IMR-90 (cell line): ENCODE data around the gene ATRN. TPM values are rescaled to one million over a fixed set of nuclear protein-coding genes. Genes with fewer than 3 reads are reported as not detected.

Experiments
- ATAC-seq: fragments of 200-7000 bp; cut with Tn5 transposase; 2 replicates; pipeline ENCODE4 v1.9.1; 2020; ENCODE audit warnings: low read depth, mild to moderate bottlenecking, moderate library complexity
- BruUV-seq: library from RNA; stranded (reverse); fragments of 400-500 nt; replicated peaks from 2 replicates; lab custom pipeline; 2021; lab: Mats Ljungman, UMichigan
- CTCF ChIA-PET: fragments of 300-600 bp; formaldehyde crosslinking; extraction: SDS; loops from one replicate; lab custom pipeline; 2021; ENCODE audit warnings: antibody characterized with exemption; lab: Yijun Ruan, JAX
- POLR2A ChIA-PET: fragments of 300-600 bp; sonication (Branson Sonifier 250); formaldehyde crosslinking; loops from one replicate; lab custom pipeline; 2022; ENCODE audit warnings: antibody characterized with exemption; ENCODE audit not compliant: unreplicated experiment; lab: Charles Lee
- DNase-seq: peaks from one replicate; pipeline ENCODE4 v3.0.0; 2013
- H2AFZ ChIP-seq: replicated peaks from 2 replicates; pipeline ENCODE3; 2013; ENCODE audit warnings: low read length, mild to moderate bottlenecking; ENCODE audit not compliant: poor library complexity
- H2AK5ac ChIP-seq: 2 replicates; pipeline ENCODE4 v1.6.1; 2013; ENCODE audit warnings: low read depth, low read length, inconsistent platforms
- H2AK9ac ChIP-seq: replicated peaks from 2 replicates; pipeline ENCODE3; 2013; ENCODE audit warnings: mild to moderate bottlenecking, low read depth, low read length, moderate library complexity; ENCODE audit not compliant: poor library complexity
- H2BK120ac ChIP-seq: 2 replicates; pipeline ENCODE4 v1.6.1; 2013; ENCODE audit warnings: low read depth, low read length, inconsistent platforms
- H2BK15ac ChIP-seq: 3 replicates; pipeline ENCODE4 v1.6.1; 2013; ENCODE audit warnings: low read depth, low read length, inconsistent platforms
- H2BK20ac ChIP-seq: 2 replicates; pipeline ENCODE4 v1.6.1; 2013; ENCODE audit warnings: low read depth, mild to moderate bottlenecking, inconsistent platforms, low read length, moderate library complexity
- H2BK5ac ChIP-seq: 2 replicates; pipeline ENCODE4 v1.6.1; 2013; ENCODE audit warnings: mild to moderate bottlenecking, low read depth, low read length, inconsistent platforms; ENCODE audit not compliant: poor library complexity, severe bottlenecking
- H3K14ac ChIP-seq: replicated peaks from 2 replicates; pipeline ENCODE4 v1.6.1; 2013; ENCODE audit warnings: low read depth, low read length, inconsistent platforms
- H3K18ac ChIP-seq: 2 replicates; pipeline ENCODE4 v1.6.1; 2013; ENCODE audit warnings: low read depth, low read length, control low read depth
- H3K23ac ChIP-seq: 2 replicates; pipeline ENCODE4 v1.6.1; 2013; ENCODE audit warnings: low read depth, low read length, inconsistent platforms
- H3K27ac ChIP-seq: 2 replicates; pipeline ENCODE4 v1.5.1; 2013; ENCODE audit warnings: mild to moderate bottlenecking, control low read depth, low read length; ENCODE audit not compliant: insufficient read depth
- H3K27me3 ChIP-seq: 2 replicates; pipeline ENCODE4 v1.6.1; 2013; ENCODE audit warnings: low read length; ENCODE audit not compliant: control insufficient read depth, insufficient read depth
- H3K36me3 ChIP-seq: 2 replicates; pipeline ENCODE4 v1.6.1; 2013; ENCODE audit warnings: low read length, mixed read lengths; ENCODE audit not compliant: control insufficient read depth, insufficient read depth
- H3K4ac ChIP-seq: 2 replicates; pipeline ENCODE4 v1.6.1; 2013; ENCODE audit warnings: low read depth, low read length, inconsistent platforms
- H3K4me1 ChIP-seq: 2 replicates; pipeline ENCODE4 v1.6.1; 2013; ENCODE audit warnings: low read length, mixed read lengths; ENCODE audit not compliant: control insufficient read depth, insufficient read depth
- H3K4me2 ChIP-seq: 2 replicates; pipeline ENCODE4 v1.6.1; 2013; ENCODE audit warnings: low read depth, mild to moderate bottlenecking, control low read depth, low read length, moderate library complexity
- H3K4me3 ChIP-seq: 2 replicates; pipeline ENCODE4 v1.5.1; 2013; ENCODE audit warnings: low read depth, mild to moderate bottlenecking, control low read depth, low read length, moderate library complexity; ENCODE audit not compliant: insufficient read depth
- H3K56ac ChIP-seq: 2 replicates; pipeline ENCODE4 v1.6.1; 2013; ENCODE audit warnings: low read length, inconsistent platforms; ENCODE audit not compliant: insufficient read depth; ENCODE audit errors: extremely low read depth
- H3K79me1 ChIP-seq, 2 experiments: 2 replicates each; pipeline ENCODE4 v1.6.1; 2013; ENCODE audit warnings: low read length in 2 of 2, inconsistent platforms in 1 of 2, low read depth in 1 of 2
- H3K9ac ChIP-seq: 2 replicates; pipeline ENCODE4 v1.6.1; 2013; ENCODE audit warnings: low read depth, low read length, control low read depth
- H3K9me1 ChIP-seq: 2 replicates; pipeline ENCODE4 v1.6.1; 2013; ENCODE audit warnings: low read length, inconsistent platforms; ENCODE audit not compliant: insufficient read depth
- H3K9me3 ChIP-seq: 2 replicates; pipeline ENCODE4 v1.6.1; 2013; ENCODE audit warnings: low read length; ENCODE audit not compliant: control insufficient read depth, insufficient read depth
- H4K20me1 ChIP-seq: 2 replicates; pipeline ENCODE4 v1.6.1; 2013; ENCODE audit warnings: low read length, inconsistent platforms; ENCODE audit not compliant: insufficient read depth
- H4K5ac ChIP-seq: 2 replicates; pipeline ENCODE4 v1.6.1; 2013; ENCODE audit warnings: mild to moderate bottlenecking, low read depth, low read length, control low read depth
- H4K8ac ChIP-seq, 2 experiments: 2 replicates each; pipeline ENCODE4 v1.6.1; 2013; ENCODE audit warnings: low read depth in 2 of 2, low read length in 2 of 2, control low read depth in 1 of 2, inconsistent platforms in 1 of 2
- H4K91ac ChIP-seq: 2 replicates; pipeline ENCODE4 v1.6.1; 2013; ENCODE audit warnings: low read depth, low read length, inconsistent platforms; ENCODE audit not compliant: insufficient read depth
- BHLHE40 ChIP-seq: fragments of 150-350 bp; IDR thresholded peaks from 2 replicates; pipeline ENCODE4 v1.6.1; 2016; ENCODE audit warnings: mild to moderate bottlenecking, low read depth, low read length
- CEBPB ChIP-seq: IDR thresholded peaks from 2 replicates; pipeline ENCODE4 v1.6.1; 2012; ENCODE audit warnings: low read depth, low read length, improper control_type of control experiment
- CHD1 ChIP-seq: IDR thresholded peaks from 2 replicates; pipeline ENCODE4 v1.6.1; 2012; ENCODE audit warnings: low read depth, low read length, improper control_type of control experiment
- FOS ChIP-seq: fragments of 150-350 bp; IDR thresholded peaks from 2 replicates; pipeline ENCODE4 v1.6.1; 2016; ENCODE audit warnings: low read depth, low read length
- MAFK ChIP-seq: IDR thresholded peaks from 2 replicates; pipeline ENCODE4 v1.6.1; 2012; ENCODE audit warnings: low read depth, low read length, improper control_type of control experiment
- MAZ ChIP-seq: IDR thresholded peaks from 2 replicates; pipeline ENCODE4 v1.6.1; 2012; ENCODE audit warnings: low read depth, mild to moderate bottlenecking, low read length, improper control_type of control experiment, moderate library complexity, borderline replicate concordance
- NFE2L2 ChIP-seq: fragments of 150-350 bp; IDR thresholded peaks from 2 replicates; pipeline ENCODE4 v1.6.1; 2016; ENCODE audit warnings: low read depth, mild to moderate bottlenecking, low read length
- RAD21 ChIP-seq: IDR thresholded peaks from 2 replicates; pipeline ENCODE4 v1.6.1; 2012; ENCODE audit warnings: low read length, improper control_type of control experiment
- RCOR1 ChIP-seq: IDR thresholded peaks from 2 replicates; pipeline ENCODE4 v1.6.1; 2012; ENCODE audit warnings: mild to moderate bottlenecking, low read length, improper control_type of control experiment; ENCODE audit not compliant: insufficient replicate concordance
- RFX5 ChIP-seq: IDR thresholded peaks from 2 replicates; pipeline ENCODE4 v1.8.0; 2012; ENCODE audit warnings: low read depth, mild to moderate bottlenecking, low read length, moderate library complexity
- SMC3 ChIP-seq: fragments of 150-350 bp; IDR thresholded peaks from 2 replicates; pipeline ENCODE4 v1.6.1; 2016; ENCODE audit warnings: low read depth, mild to moderate bottlenecking, antibody characterized with exemption, low read length, moderate library complexity
- WGBS, 2 experiments: methylation state at CpG; one replicate each; pipeline versions ENCODE4 v1.1.5 to v1.1.7; 2013; ENCODE audit warnings: missing lambda C conversion rate in 2 of 2; ENCODE audit not compliant: insufficient read length in 1 of 2; ENCODE audit errors: extremely low coverage in 2 of 2; 5-methylcytosine and 5-hydroxymethylcytosine counted together
- dilution Hi-C: fragments of 300-500 bp; cut with HindIII; formaldehyde crosslinking; loops from one replicate; pipeline ENCODE4 v1.14.3; 2018; ENCODE audit warnings: low sequenced_read_pairs; ENCODE audit not compliant: unreplicated experiment
- in situ Hi-C: fragments of 300-500 bp; cut with MboI; formaldehyde crosslinking; loops from 3 replicates; pipeline ENCODE4 v1.14.3; 2019; ENCODE audit warnings: low sequenced_read_pairs, inconsistent platforms, mixed read lengths
- intact Hi-C: fragments of 100-400 bp; cut with micrococcal nuclease; formaldehyde crosslinking; loops from 2 replicates; pipeline ENCODE4 v1.10.0; 2022
- polyA plus RNA-seq, 3 experiments: library from polyadenylated mRNA; depleted of rRNA; stranded (reverse); fragments of >200 nt; gene quantifications; 2 replicates each; pipeline ENCODE4 v1.2.3, GENCODE V29; 2012; ENCODE audit warnings: low replicate concordance in 1 of 3
- total RNA-seq: library from RNA; depleted of rRNA; stranded (reverse); fragments of >200 nt; gene quantifications from 2 replicates; pipeline ENCODE4 v1.2.3, GENCODE V29; 2012
- TF ChIP-seq, protein P1 (sequence below): conservative IDR thresholded peaks from 2 replicates; pipeline ENCODE4 v1.5.1; 2012; ENCODE audit warnings: mild to moderate bottlenecking, low read depth, low read length, improper control_type of control experiment
- TF ChIP-seq, protein P2 (sequence below): fragments of 150-350 bp; IDR thresholded peaks from 2 replicates; pipeline ENCODE4 v1.6.1; 2017; ENCODE audit warnings: mild to moderate bottlenecking, antibody characterized with exemption, low read length, low read depth
- TF ChIP-seq, protein P3 (sequence below): fragments of 150-350 bp; IDR thresholded peaks from 2 replicates; pipeline ENCODE4 v1.6.1; 2016; ENCODE audit warnings: low read depth, mild to moderate bottlenecking, low read length, moderate library complexity, borderline replicate concordance

Gene ATRN
- total and polyA plus RNA-seq, 2 of the 4 experiments (the other 2 are of a cell fraction), result 32.3 to 46.2 TPM

DNA sequence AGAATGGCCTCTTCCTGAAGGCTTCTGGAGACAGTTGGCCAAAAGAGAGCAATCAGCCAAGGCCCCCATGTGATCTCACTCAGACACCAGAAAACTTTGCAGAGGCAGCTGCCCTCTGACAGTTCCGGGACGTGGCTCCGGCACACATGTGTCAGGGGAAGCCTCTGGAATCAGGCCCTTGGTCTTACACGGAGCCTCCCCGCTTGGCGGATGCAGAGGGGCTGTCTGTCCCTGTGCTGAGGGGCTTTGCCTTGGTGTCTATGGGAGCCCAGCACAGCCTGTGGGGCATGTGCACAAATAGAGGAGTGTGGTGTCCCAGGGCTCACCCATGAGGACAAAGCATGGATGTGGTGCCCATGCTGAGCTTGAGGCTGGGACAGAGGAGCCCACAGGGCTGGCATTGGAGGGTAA is 227.8 kb downstream of the ATRN start:
- WGBS, 2 experiments, result no CpG with 5 or more reads among the region's 6 CpGs
- in situ Hi-C loops, result no loop called here

More for the DNA sequence above, 227.8 kb downstream of the ATRN start:
- Histone ChIP-seq H3K27ac (no peak overlapping the region), H3K56ac (no peak overlapping the region), H3K9me3 (peaks cover 4% of the 10 kb centered on the region; the same call in 1 of the 2 replicates), H2BK5ac (no peak overlapping the region), H3K23ac (no peak overlapping the region), H2AK9ac (no peak overlapping the region), H3K9ac (no peak overlapping the region), H3K4me3 (no peak overlapping the region), H3K27me3 (peaks cover 38% of the 10 kb centered on the region; the same call in 1 of the 2 replicates), H2BK120ac (no peak overlapping the region), H3K4me1 (no peaks in the 10 kb centered on the region), H4K5ac (no peak overlapping the region), H2AK5ac (no peak overlapping the region), H3K9me1 (no peaks in the 10 kb centered on the region), H3K14ac (no peak overlapping the region), H4K8ac (no peak overlapping the region), H4K91ac (no peak overlapping the region), H3K4me2 (no peak overlapping the region), H4K20me1 (no peaks in the 10 kb centered on the region), H2BK20ac (no peak overlapping the region), H2AFZ (peak overlapping the region; percentile 24), H3K18ac (no peak overlapping the region), H2BK15ac (no peak overlapping the region), H3K79me1 (no peaks in the 10 kb centered on the region), H3K36me3 (no peaks in the 10 kb centered on the region), H3K4ac (no peak overlapping the region)
- DNase-seq (no peak), ATAC-seq (no peak)
- ChIA-PET CTCF (no interaction called here), POLR2A (no interaction called here)
- no TSS peak for BruUV-seq
- intact Hi-C loops, result no loop called here
- dilution Hi-C loops, result no loop called here
- no peak for TF ChIP-seq MAZ
- TF ChIP-seq, protein P1, sequence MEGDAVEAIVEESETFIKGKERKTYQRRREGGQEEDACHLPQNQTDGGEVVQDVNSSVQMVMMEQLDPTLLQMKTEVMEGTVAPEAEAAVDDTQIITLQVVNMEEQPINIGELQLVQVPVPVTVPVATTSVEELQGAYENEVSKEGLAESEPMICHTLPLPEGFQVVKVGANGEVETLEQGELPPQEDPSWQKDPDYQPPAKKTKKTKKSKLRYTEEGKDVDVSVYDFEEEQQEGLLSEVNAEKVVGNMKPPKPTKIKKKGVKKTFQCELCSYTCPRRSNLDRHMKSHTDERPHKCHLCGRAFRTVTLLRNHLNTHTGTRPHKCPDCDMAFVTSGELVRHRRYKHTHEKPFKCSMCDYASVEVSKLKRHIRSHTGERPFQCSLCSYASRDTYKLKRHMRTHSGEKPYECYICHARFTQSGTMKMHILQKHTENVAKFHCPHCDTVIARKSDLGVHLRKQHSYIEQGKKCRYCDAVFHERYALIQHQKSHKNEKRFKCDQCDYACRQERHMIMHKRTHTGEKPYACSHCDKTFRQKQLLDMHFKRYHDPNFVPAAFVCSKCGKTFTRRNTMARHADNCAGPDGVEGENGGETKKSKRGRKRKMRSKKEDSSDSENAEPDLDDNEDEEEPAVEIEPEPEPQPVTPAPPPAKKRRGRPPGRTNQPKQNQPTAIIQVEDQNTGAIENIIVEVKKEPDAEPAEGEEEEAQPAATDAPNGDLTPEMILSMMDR, result no peak
- TF ChIP-seq BHLHE40, result no peak
- TF ChIP-seq CEBPB, result no peak
- no peak for TF ChIP-seq RAD21
- TF ChIP-seq, protein P2, sequence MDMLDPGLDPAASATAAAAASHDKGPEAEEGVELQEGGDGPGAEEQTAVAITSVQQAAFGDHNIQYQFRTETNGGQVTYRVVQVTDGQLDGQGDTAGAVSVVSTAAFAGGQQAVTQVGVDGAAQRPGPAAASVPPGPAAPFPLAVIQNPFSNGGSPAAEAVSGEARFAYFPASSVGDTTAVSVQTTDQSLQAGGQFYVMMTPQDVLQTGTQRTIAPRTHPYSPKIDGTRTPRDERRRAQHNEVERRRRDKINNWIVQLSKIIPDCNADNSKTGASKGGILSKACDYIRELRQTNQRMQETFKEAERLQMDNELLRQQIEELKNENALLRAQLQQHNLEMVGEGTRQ, result no peak
- TF ChIP-seq SMC3, result no peak
- TF ChIP-seq RCOR1, result no peak
- no peak for TF ChIP-seq MAFK
- no peak for TF ChIP-seq CHD1
- TF ChIP-seq RFX5, result no peak
- TF ChIP-seq, protein P3, sequence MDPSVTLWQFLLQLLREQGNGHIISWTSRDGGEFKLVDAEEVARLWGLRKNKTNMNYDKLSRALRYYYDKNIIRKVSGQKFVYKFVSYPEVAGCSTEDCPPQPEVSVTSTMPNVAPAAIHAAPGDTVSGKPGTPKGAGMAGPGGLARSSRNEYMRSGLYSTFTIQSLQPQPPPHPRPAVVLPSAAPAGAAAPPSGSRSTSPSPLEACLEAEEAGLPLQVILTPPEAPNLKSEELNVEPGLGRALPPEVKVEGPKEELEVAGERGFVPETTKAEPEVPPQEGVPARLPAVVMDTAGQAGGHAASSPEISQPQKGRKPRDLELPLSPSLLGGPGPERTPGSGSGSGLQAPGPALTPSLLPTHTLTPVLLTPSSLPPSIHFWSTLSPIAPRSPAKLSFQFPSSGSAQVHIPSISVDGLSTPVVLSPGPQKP, result no peak
- TF ChIP-seq FOS, result no peak
- no peak for TF ChIP-seq NFE2L2
